Common myeloid progenitor, CD34-positive (primary cell): Measurements from ENCODE around the gene NDUFS6.
"Not testable (repeated sequence)": the region's sequence is repeated elsewhere in the genome, so short reads cannot be mapped to it uniquely, and the experiment has no call there.

ENCODE experiments used
- CTCF ChIA-PET: fragments of 350-600 bp; sonication (Branson Sonifier 250); formaldehyde crosslinking; loops from one replicate; lab custom pipeline; 2021; ENCODE audit warnings: antibody characterized with exemption; lab: Charles Lee
- POLR2A ChIA-PET: fragments of 350-600 bp; sonication (Branson Sonifier 250); formaldehyde crosslinking; loops from one replicate; lab custom pipeline; 2021; ENCODE audit warnings: antibody characterized with exemption; lab: Charles Lee
- DNase-seq, 3 donors: peaks; one replicate each; pipeline versions ENCODE4 v3.0.0 to v3.0.0-alpha.2; 2013
- H3K27ac ChIP-seq, 2 experiments: 1 replicate in 1 of 2; 2 replicates in 1 of 2; pipeline ENCODE4 v1.7.0; 2013; ENCODE audit warnings: inconsistent platforms in 2 of 2, low read length in 2 of 2, mild to moderate bottlenecking in 2 of 2, low read depth in 1 of 2, moderate library complexity in 1 of 2; ENCODE audit not compliant: severe bottlenecking in 2 of 2, insufficient read depth in 1 of 2, poor library complexity in 1 of 2
- H3K27me3 ChIP-seq, 5 experiments: replicated peaks in 2 of 5; 1 replicate in 3 of 5; 2 replicates in 2 of 5; pipeline versions ENCODE4 v1.6.1 to v1.7.0; 2013; ENCODE audit warnings: low read length in 4 of 5, mild to moderate bottlenecking in 2 of 5, moderate library complexity in 2 of 5, inconsistent platforms in 1 of 5; ENCODE audit not compliant: insufficient read depth in 5 of 5, control insufficient read depth in 4 of 5
- H3K36me3 ChIP-seq, 4 experiments: 1 replicate in 2 of 4; 2 replicates in 2 of 4; pipeline versions ENCODE4 v1.6.1 to v1.7.0; 2013; ENCODE audit warnings: low read length in 3 of 4, control low read depth in 1 of 4, mild to moderate bottlenecking in 1 of 4; ENCODE audit not compliant: control insufficient read depth in 4 of 4, insufficient read depth in 4 of 4
- H3K4me1 ChIP-seq, 4 experiments: 1 replicate in 3 of 4; 2 replicates in 1 of 4; pipeline versions ENCODE4 v1.6.1 to v1.7.1; 2013; ENCODE audit warnings: low read length in 3 of 4, mild to moderate bottlenecking in 3 of 4, control low read depth in 1 of 4, inconsistent platforms in 1 of 4, moderate library complexity in 1 of 4; ENCODE audit not compliant: control insufficient read depth in 4 of 4, insufficient read depth in 4 of 4; ENCODE audit errors: control extremely low read depth in 1 of 4
- H3K4me3 ChIP-seq, 7 experiments: 1 replicate in 4 of 7; 2 replicates in 3 of 7; pipeline versions ENCODE4 v1.5.1 to v1.7.0; 2013; ENCODE audit warnings: mild to moderate bottlenecking in 7 of 7, low read length in 6 of 7, moderate library complexity in 6 of 7, inconsistent platforms in 2 of 7, low read depth in 2 of 7, control low read depth in 1 of 7; ENCODE audit not compliant: insufficient read depth in 4 of 7, control insufficient read depth in 1 of 7; ENCODE audit errors: extremely low read depth in 1 of 7
- H3K9me3 ChIP-seq, 5 experiments: 1 replicate in 4 of 5; 2 replicates in 1 of 5; pipeline versions ENCODE4 v1.6.1 to v1.7.1; 2013; ENCODE audit warnings: low read length in 4 of 5, mild to moderate bottlenecking in 2 of 5, inconsistent platforms in 1 of 5, low read depth in 1 of 5, moderate library complexity in 1 of 5; ENCODE audit not compliant: control insufficient read depth in 4 of 5, insufficient read depth in 2 of 5; ENCODE audit errors: control extremely low read depth in 1 of 5
- WGBS: methylation state at CpG from one replicate; pipeline ENCODE4 v1.1.5; 2013; ENCODE audit not compliant: insufficient coverage; 5-methylcytosine and 5-hydroxymethylcytosine counted together

NDUFS6 gene

GRCh38 chr5:1840071-1840547 lies 38.9 kb downstream of the NDUFS6 start:
- peaks cover 0 to 70% (median 18%) of the 10 kb centered on the region in 5 experiments for H3K27me3 ChIP-seq
- H3K4me3 ChIP-seq, result no peak overlapping the region
- H3K27ac ChIP-seq, result no peak overlapping the region
- no peaks in the 10 kb centered on the region for H3K9me3 ChIP-seq
- no peaks in the 10 kb centered on the region for H3K36me3 ChIP-seq
- no peaks in the 10 kb centered on the region for H3K4me1 ChIP-seq
- ChIA-PET CTCF (no interaction called here), POLR2A (no interaction called here)
- WGBS, result 88% methylated on average over 14 of the region's 20 CpGs
- no peak for DNase-seq

- WGBS, result 49% methylated on average over 30 of the region's 31 CpGs
- POLR2A ChIA-PET, result no interaction called here
- Histone ChIP-seq H3K27ac (no peak overlapping the region), H3K4me1 (no peaks in the 10 kb centered on the region), H3K9me3 (no peaks in the 10 kb centered on the region), H3K4me3 (no peak overlapping the region), H3K27me3 (peaks cover 0 to 66% (median 15%) of the 10 kb centered on the region in 5 experiments), H3K36me3 (no peaks in the 10 kb centered on the region)
- CTCF ChIA-PET, result no interaction called here
- no peak for DNase-seq
These were observed 39.7 kb downstream of the NDUFS6 start for GRCh38 chr5:1840741-1841521.

- no peak overlapping the region for H3K4me3 ChIP-seq
- H3K27ac ChIP-seq, result no peak overlapping the region
- no peaks in the 10 kb centered on the region for H3K4me1 ChIP-seq
- ChIA-PET CTCF (no interaction called here), POLR2A (no interaction called here)
- 96% methylated on average over 4 of the region's 17 CpGs for WGBS
- no peaks in the 10 kb centered on the region for H3K9me3 ChIP-seq
- no peaks in the 10 kb centered on the region for H3K36me3 ChIP-seq
- peaks cover 0 to 67% (median 15%) of the 10 kb centered on the region in 5 experiments for H3K27me3 ChIP-seq
- no peak for DNase-seq
These were observed 41.0 kb downstream of the NDUFS6 start for GRCh38 chr5:1842004-1842819.

- H3K4me1 ChIP-seq, POLR2A ChIA-PET, H3K9me3 ChIP-seq, CTCF ChIA-PET, H3K36me3 ChIP-seq, DNase-seq, H3K27ac ChIP-seq, H3K4me3 ChIP-seq: not testable (repeated sequence)
- peaks cover 0 to 78% (median 15%) of the 10 kb centered on the region in 5 experiments for H3K27me3 ChIP-seq
- WGBS, result 94% methylated on average over 6 of the region's 10 CpGs
These were observed 42.6 kb downstream of the NDUFS6 start for GRCh38 chr5:1843761-1844160.

GRCh38 chr5:1844708-1845436 lies 43.7 kb downstream of the NDUFS6 start:
- WGBS, result 100% methylated on average over 5 of the region's 5 CpGs
- ChIA-PET CTCF (no interaction called here), POLR2A (no interaction called here)
- H3K27me3 ChIP-seq, result peaks cover 0 to 80% (median 17%) of the 10 kb centered on the region in 5 experiments
- no peak overlapping the region for H3K4me3 ChIP-seq
- no peaks in the 10 kb centered on the region for H3K36me3 ChIP-seq
- no peaks in the 10 kb centered on the region for H3K9me3 ChIP-seq
- H3K27ac ChIP-seq, result no peak overlapping the region
- no peaks in the 10 kb centered on the region for H3K4me1 ChIP-seq
- DNase-seq, result no peak

- no peaks in the 10 kb centered on the region for H3K9me3 ChIP-seq
- H3K4me1 ChIP-seq, result no peaks in the 10 kb centered on the region
- H3K36me3 ChIP-seq, result no peaks in the 10 kb centered on the region
- ChIA-PET CTCF (no interaction called here), POLR2A (no interaction called here)
- WGBS, result 100% methylated on average over 1 of the region's 1 CpG
- H3K27me3 ChIP-seq, result peaks cover 0 to 80% (median 23%) of the 10 kb centered on the region in 5 experiments
- no peak overlapping the region for H3K27ac ChIP-seq
- H3K4me3 ChIP-seq, result no peak overlapping the region
- no peak for DNase-seq
These were observed 44.5 kb downstream of the NDUFS6 start for GRCh38 chr5:1845696-1846095.
